Psoas muscle (tissue), 8 donors: ENCODE measurements around the gene TPCN1. TPM values are rescaled to one million over a fixed set of nuclear protein-coding genes. Genes with fewer than 3 reads are reported as not detected.

ENCODE experiments used
- ATAC-seq, 4 donors: fragments of 200-7000 bp; cut with Tn5 transposase; one replicate each; pipeline ENCODE4 v1.9.1; 2020; ENCODE audit warnings: moderate library complexity in 3 of 4, mild to moderate bottlenecking in 2 of 4
- DNase-seq, 2 donors: peaks; one replicate each; pipeline ENCODE4 v3.0.0-alpha.2; 2020
- H3K27ac ChIP-seq: fragments of 200-600 bp; one replicate; pipeline ENCODE4 v1.8.0; 2022
- H3K27me3 ChIP-seq, 3 donors: fragments of 200-600 bp in 1 of 3; one replicate each; pipeline versions ENCODE4 v1.6.1 to v1.8.0; 2013 to 2022; ENCODE audit warnings: low read length in 2 of 3, mild to moderate bottlenecking in 2 of 3, moderate library complexity in 1 of 3; ENCODE audit not compliant: insufficient read depth in 3 of 3
- H3K36me3 ChIP-seq, 2 donors: fragments of 200-600 bp in 1 of 2; one replicate each; pipeline versions ENCODE4 v1.6.1 to v1.8.0; 2013 to 2022; ENCODE audit warnings: low read depth in 1 of 2, mild to moderate bottlenecking in 1 of 2, moderate library complexity in 1 of 2; ENCODE audit not compliant: insufficient read depth in 1 of 2
- H3K4me1 ChIP-seq: fragments of 200-600 bp; one replicate; pipeline ENCODE4 v1.8.0; 2022
- H3K4me3 ChIP-seq: fragments of 200-600 bp; one replicate; pipeline ENCODE4 v1.8.0; 2022; ENCODE audit warnings: mild to moderate bottlenecking
- H3K9me3 ChIP-seq: fragments of 200-600 bp; one replicate; pipeline ENCODE4 v1.8.0; 2022
- CTCF ChIP-seq: fragments of 200-600 bp; IDR thresholded peaks from one replicate; pipeline ENCODE4 v1.8.0; 2022; ENCODE audit warnings: antibody characterized with exemption
- WGBS, 3 donors: extraction: QIAGEN DNeasy Blood & Tissue Kit; methylation state at CpG; one replicate each; pipeline versions ENCODE4 v1.1.6 to v1.1.7; 2013; 5-methylcytosine and 5-hydroxymethylcytosine counted together
- intact Hi-C, 2 donors: fragments of 100-400 bp; cut with DNase I; formaldehyde crosslinking; loops; one replicate each; pipeline versions ENCODE4 v1.11.0 to v1.14.2; 2022
- polyA plus RNA-seq, 3 donors: library from polyadenylated mRNA; stranded (reverse); fragments of 200-250 nt; gene quantifications; one replicate each; pipeline ENCODE4 v1.2.3, GENCODE V29; 2013
- total RNA-seq, 4 donors: library from RNA; stranded (reverse); fragmentation: NEBNext Ultra II Directional in 2 of 4; extraction: Animal tissue kit (Norgen Biotek cat#: 25700) in 2 of 4; gene quantifications; one replicate each; pipeline versions ENCODE4 v1.2.1 to v1.2.4, GENCODE V29; 2021 to 2023
- donor health status: healthy with polysubstance abuse.
- donor health status: DM: no; HTN: no; CAD: no; lungs with moderate emphysema.
- donor health status: Bipolar disorder and iron deficiency.
- donor health status: healthy.
- donor health status: DM: yes; HTN: yes; CAD: no.
- donor health status: DM: no; HTN: no; CAD: no.
- donor health status: DM: no; HTN: no; CAD: no.
- donor health status: DM: yes; HTN: yes; CAD: no.

TPCN1 gene
- total and polyA plus RNA-seq, 7 donors, result 7.6 to 36.2 (median 25.2) TPM

GRCh38 chr12:113271853-113272561, 50.7 kb downstream of the TPCN1 start:
- no peak for TF ChIP-seq CTCF
- ATAC-seq, result peak; percentile 95 to 97 (median 96)
- Histone ChIP-seq H3K36me3 (peaks cover 2 to 87% of the 10 kb centered on the region in 2 donors), H3K27ac (peak overlapping the region; percentile 83), H3K4me1 (peaks cover 25% of the 10 kb centered on the region), H3K4me3 (peak overlapping the region; percentile 27), H3K27me3 (no peaks in the 10 kb centered on the region), H3K9me3 (no peaks in the 10 kb centered on the region)
- intact Hi-C loops, result loop anchor here in 1 of 2 donors (5.0 kb wide), 1 partner anchor 75 kb away; no protein-coding TSS in a partner anchor
- WGBS, 3 donors, result 27 to 39% (median 29%) methylated on average over 12 of the region's 12 CpGs
- peak; percentile 88 to 91 for DNase-seq

DNA sequence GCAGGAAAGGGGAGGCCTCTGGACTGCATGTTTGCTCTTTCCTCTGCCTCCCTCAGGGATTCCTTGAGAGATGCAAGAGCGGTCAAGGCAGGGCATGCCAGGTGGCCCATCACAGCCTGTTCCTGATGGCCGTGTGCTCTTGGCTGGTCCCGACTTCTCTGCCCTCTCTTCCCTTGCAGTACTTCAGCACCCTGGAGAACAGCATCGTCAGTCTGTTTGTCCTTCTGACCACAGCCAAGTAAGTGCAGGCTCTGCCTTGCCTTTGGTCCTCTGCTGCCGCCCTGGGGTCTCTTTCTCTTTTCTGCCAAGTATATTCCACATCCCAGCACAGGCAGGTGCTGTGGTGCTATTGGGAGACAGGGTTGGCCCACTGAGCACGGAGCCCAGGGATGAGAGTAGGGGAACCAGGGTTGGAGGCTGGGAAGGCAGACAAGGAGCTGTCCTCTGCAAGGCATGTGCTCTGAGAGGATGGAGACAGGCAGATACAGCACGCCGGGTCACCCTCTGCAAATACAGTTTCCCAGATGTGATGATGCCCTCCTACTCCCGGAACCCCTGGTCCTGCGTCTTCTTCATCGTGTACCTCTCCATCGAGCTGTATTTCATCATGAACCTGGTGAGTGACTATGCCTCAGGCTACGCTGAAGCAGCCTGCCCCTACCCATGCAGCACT, 51.9 kb downstream of the TPCN1 start:
- no peaks in the 10 kb centered on the region for H3K27me3 ChIP-seq
- no peak for TF ChIP-seq CTCF
- H3K9me3 ChIP-seq, result no peaks in the 10 kb centered on the region
- peaks cover 4 to 87% of the 10 kb centered on the region in 2 donors for H3K36me3 ChIP-seq
- WGBS, 3 donors, result 76 to 90% (median 85%) methylated on average over 13 of the region's 13 CpGs
- DNase-seq (peak in 1 of 2 donors; percentile 49), ATAC-seq (no peak)
- no peak overlapping the region for H3K4me3 ChIP-seq
- intact Hi-C loops, result loop anchor here in 1 of 2 donors (5.0 kb wide), 1 partner anchor 76 kb away; no protein-coding TSS in a partner anchor
- peaks cover 25% of the 10 kb centered on the region for H3K4me1 ChIP-seq
- peak overlapping the region; percentile 83 for H3K27ac ChIP-seq

- H3K9me3 ChIP-seq, result no peaks in the 10 kb centered on the region
- peaks cover 25% of the 10 kb centered on the region for H3K4me1 ChIP-seq
- no peak for TF ChIP-seq CTCF
- H3K4me3 ChIP-seq, result no peak overlapping the region
- intact Hi-C loops, result loop anchor here in 1 of 2 donors (5.0 kb wide), 1 partner anchor 78 kb away; no protein-coding TSS in a partner anchor
- ATAC-seq (no peak), DNase-seq (peak in 1 of 2 donors; percentile 8)
- WGBS, 3 donors, result 85 to 92% (median 88%) methylated on average over 8 of the region's 8 CpGs
- no peak overlapping the region for H3K27ac ChIP-seq
- peaks cover 4 to 87% of the 10 kb centered on the region in 2 donors for H3K36me3 ChIP-seq
- no peaks in the 10 kb centered on the region for H3K27me3 ChIP-seq
These were observed 53.6 kb downstream of the TPCN1 start for GRCh38 chr12:113274848-113275247.

- peaks cover 6 to 87% of the 10 kb centered on the region in 2 donors for H3K36me3 ChIP-seq
- TF ChIP-seq CTCF, result no peak
- 83 to 85% (median 84%) methylated on average over 8 of the region's 8 CpGs for WGBS, 3 donors
- intact Hi-C loops, result no loop called here
- ATAC-seq (no peak), DNase-seq (peak in 1 of 2 donors; percentile 9)
- H3K27me3 ChIP-seq, result no peaks in the 10 kb centered on the region
- H3K9me3 ChIP-seq, result no peaks in the 10 kb centered on the region
- H3K4me3 ChIP-seq, result no peak overlapping the region
- no peak overlapping the region for H3K27ac ChIP-seq
- H3K4me1 ChIP-seq, result peaks cover 21% of the 10 kb centered on the region
These were observed 55.0 kb downstream of the TPCN1 start for GRCh38 chr12:113276306-113276705.
